Panc1 (cell line): ENCODE measurements around the gene HYDIN. TPM values are rescaled to one million over a fixed set of nuclear protein-coding genes. Genes with fewer than 3 reads are reported as not detected.

Experiments
- ATAC-seq: fragments of 200-7000 bp; cut with Tn5 transposase; 2 replicates; pipeline ENCODE4 v1.9.1; 2020; ENCODE audit warnings: mild to moderate bottlenecking, moderate library complexity
- BruUV-seq: library from RNA; stranded (reverse); fragments of 400-500 nt; replicated peaks from 2 replicates; lab custom pipeline; 2021; lab: Mats Ljungman, UMichigan
- CTCF ChIA-PET: fragments of 300-600 bp; sonication (Branson Sonifier 250); formaldehyde crosslinking; loops from one replicate; lab custom pipeline; 2022; ENCODE audit warnings: antibody characterized with exemption; lab: Charles Lee
- POLR2A ChIA-PET: fragments of 300-600 bp; sonication (Branson Sonifier 250); formaldehyde crosslinking; loops from one replicate; lab custom pipeline; 2022; ENCODE audit warnings: antibody characterized with exemption; lab: Charles Lee
- DNase-seq: peaks from one replicate; pipeline ENCODE4 v3.0.0-alpha.2; 2010; ENCODE audit warnings: low read depth, low spot score
- H3K27ac ChIP-seq: 2 replicates; pipeline ENCODE4 v1.5.1; 2011; ENCODE audit warnings: mild to moderate bottlenecking, low read length, inconsistent platforms
- H3K27me3 ChIP-seq: fragments of 200-500 bp; sonication (Bioruptor generic); 2 replicates; pipeline ENCODE4 v1.6.0; 2014; ENCODE audit warnings: low read length, inconsistent platforms; ENCODE audit not compliant: control insufficient read depth, insufficient read depth
- H3K36me3 ChIP-seq: fragments of 200-500 bp; sonication (Bioruptor generic); 2 replicates; pipeline ENCODE4 v1.5.1; 2014; ENCODE audit warnings: inconsistent platforms, mild to moderate bottlenecking, low read length, moderate library complexity; ENCODE audit not compliant: control insufficient read depth, insufficient read depth
- H3K4me1 ChIP-seq: 2 replicates; pipeline ENCODE4 v1.5.1; 2011; ENCODE audit warnings: inconsistent platforms, mild to moderate bottlenecking, low read length, moderate library complexity; ENCODE audit not compliant: control insufficient read depth, insufficient read depth
- H3K4me3 ChIP-seq, 2 experiments: 2 replicates each; pipeline ENCODE4 v1.5.1; 2011 to 2012; ENCODE audit warnings: low read depth in 2 of 2, low read length in 2 of 2, mild to moderate bottlenecking in 2 of 2, inconsistent platforms in 1 of 2, moderate library complexity in 1 of 2
- H3K9me3 ChIP-seq: fragments of 200-500 bp; sonication (Bioruptor generic); 2 replicates; pipeline ENCODE4 v1.5.1; 2014; ENCODE audit warnings: low read depth, mild to moderate bottlenecking, inconsistent platforms, low read length, moderate library complexity; ENCODE audit not compliant: control insufficient read depth, insufficient read depth
- POLR2AphosphoS5 ChIP-seq: IDR thresholded peaks from 2 replicates; pipeline ENCODE4 v1.6.1; 2012; ENCODE audit warnings: mild to moderate bottlenecking, low read depth, low read length, moderate library complexity
- REST ChIP-seq, 2 experiments: IDR thresholded peaks; 2 replicates each; pipeline ENCODE4 v1.6.1; 2011 to 2012; ENCODE audit warnings: low read depth in 2 of 2, control low read depth in 1 of 2, low read length in 1 of 2, mild to moderate bottlenecking in 1 of 2, moderate library complexity in 1 of 2; ENCODE audit not compliant: insufficient read depth in 1 of 2
- SIN3A ChIP-seq: IDR thresholded peaks from 2 replicates; pipeline ENCODE4 v1.6.1; 2012; ENCODE audit warnings: low read depth, mild to moderate bottlenecking, low read length, moderate library complexity, borderline replicate concordance; ENCODE audit not compliant: insufficient read depth
- TCF7L2 ChIP-seq: IDR thresholded peaks from 2 replicates; pipeline ENCODE4 v1.6.1; 2011; ENCODE audit warnings: mild to moderate bottlenecking, low read depth, low read length, inconsistent platforms
- in situ Hi-C: cut with HindIII; loops from 2 replicates; pipeline ENCODE4 v1.10.0; 2016; ENCODE audit warnings: low sequenced_read_pairs, low pct_unique_long_range_greater_than_20kb
- intact Hi-C: fragments of 100-400 bp; cut with micrococcal nuclease; formaldehyde crosslinking; loops from one replicate; pipeline ENCODE4 v1.10.0; 2022; ENCODE audit not compliant: unreplicated experiment
- total RNA-seq: library from RNA; stranded (reverse); gene quantifications from one replicate; pipeline ENCODE4 v1.2.1, GENCODE V29; 2021; ENCODE audit not compliant: unreplicated experiment
- TF ChIP-seq, protein P1 (sequence below): fragments of 450-650 bp; IDR thresholded peaks from 2 replicates; pipeline ENCODE4 v1.5.1; 2017; ENCODE audit warnings: mild to moderate bottlenecking

The HYDIN gene
- total RNA-seq, 1 experiment from 2014 or later: 0.80 TPM

- no peaks in the 10 kb centered on the region for H3K27me3 ChIP-seq
- in situ Hi-C loops: no loop called here
- CTCF ChIA-PET: no interaction called here
- no TSS peak for BruUV-seq
- no peak for TF ChIP-seq POLR2AphosphoS5
- no peak for TF ChIP-seq SIN3A
- TF ChIP-seq REST (IDR thresholded peaks at IDR 0.05; ENCODE audit: insufficient read depth in 1 of 2, low read depth in 2 of 2, low read length in 1 of 2): no peak
- no peak for TF ChIP-seq TCF7L2
- TF ChIP-seq, protein P1, sequence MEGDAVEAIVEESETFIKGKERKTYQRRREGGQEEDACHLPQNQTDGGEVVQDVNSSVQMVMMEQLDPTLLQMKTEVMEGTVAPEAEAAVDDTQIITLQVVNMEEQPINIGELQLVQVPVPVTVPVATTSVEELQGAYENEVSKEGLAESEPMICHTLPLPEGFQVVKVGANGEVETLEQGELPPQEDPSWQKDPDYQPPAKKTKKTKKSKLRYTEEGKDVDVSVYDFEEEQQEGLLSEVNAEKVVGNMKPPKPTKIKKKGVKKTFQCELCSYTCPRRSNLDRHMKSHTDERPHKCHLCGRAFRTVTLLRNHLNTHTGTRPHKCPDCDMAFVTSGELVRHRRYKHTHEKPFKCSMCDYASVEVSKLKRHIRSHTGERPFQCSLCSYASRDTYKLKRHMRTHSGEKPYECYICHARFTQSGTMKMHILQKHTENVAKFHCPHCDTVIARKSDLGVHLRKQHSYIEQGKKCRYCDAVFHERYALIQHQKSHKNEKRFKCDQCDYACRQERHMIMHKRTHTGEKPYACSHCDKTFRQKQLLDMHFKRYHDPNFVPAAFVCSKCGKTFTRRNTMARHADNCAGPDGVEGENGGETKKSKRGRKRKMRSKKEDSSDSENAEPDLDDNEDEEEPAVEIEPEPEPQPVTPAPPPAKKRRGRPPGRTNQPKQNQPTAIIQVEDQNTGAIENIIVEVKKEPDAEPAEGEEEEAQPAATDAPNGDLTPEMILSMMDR: no peak
- no peak for DNase-seq
- intact Hi-C loops: no loop called here
- no peak for ATAC-seq
- no peak overlapping the region for H3K27ac ChIP-seq
- POLR2A ChIA-PET: no interaction called here
- no peaks in the 10 kb centered on the region for H3K36me3 ChIP-seq
- no peak overlapping the region for H3K4me3 ChIP-seq
- no peaks in the 10 kb centered on the region for H3K9me3 ChIP-seq
- no peaks in the 10 kb centered on the region for H3K4me1 ChIP-seq
Observed at GRCh38 chr16:71242036-71242435, 11.5 kb upstream of the HYDIN start.

DNA sequence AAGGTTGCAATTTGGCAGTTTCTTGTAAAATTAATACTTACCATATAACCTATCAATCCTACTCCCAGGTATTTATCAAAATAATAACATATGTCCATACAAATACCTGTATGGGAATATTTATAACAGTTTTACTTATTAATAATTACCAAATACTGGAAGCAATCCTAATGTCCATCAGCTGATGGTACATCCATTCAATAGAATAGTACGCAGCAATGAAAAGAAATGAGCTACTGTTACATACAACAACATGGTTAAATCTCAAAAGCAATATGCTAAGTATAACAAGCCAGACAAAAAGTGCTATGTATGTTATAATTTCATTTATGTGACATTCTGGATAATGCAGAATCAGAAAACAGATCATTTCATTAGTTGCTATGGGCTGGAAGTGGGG, 1.2 kb downstream of the HYDIN start:
- 0 out of 2 replicates have a peak, but pooled peaks cover 8% of the 10 kb centered on the region for H3K9me3 ChIP-seq
- no peak overlapping the region for H3K27ac ChIP-seq
- DNase-seq: no peak
- ChIA-PET POLR2A (no interaction called here), CTCF (no interaction called here)
- no peak for TF ChIP-seq SIN3A
- TF ChIP-seq, protein P1: no peak
- TF ChIP-seq POLR2AphosphoS5: no peak
- TF ChIP-seq TCF7L2: no peak
- no peak for TF ChIP-seq REST (IDR thresholded peaks at IDR 0.05; ENCODE audit: insufficient read depth in 1 of 2, low read depth in 2 of 2, low read length in 1 of 2)
- H3K27me3 ChIP-seq: no peaks in the 10 kb centered on the region
- H3K4me1 ChIP-seq: no peaks in the 10 kb centered on the region
- in situ Hi-C loops (no loop called here), intact Hi-C loops (no loop called here)
- BruUV-seq: no TSS peak
- no peak overlapping the region for H3K4me3 ChIP-seq
- ATAC-seq: no peak
- no peaks in the 10 kb centered on the region for H3K36me3 ChIP-seq
